Nephron (organoid): ENCODE measurements around the gene VSIR.
A peak's percentile ranks its signal among the peaks of the same experiment; 100 is the strongest.

Source experiments
- H3K27ac Mint-ChIP-seq, 3 experiments: 2 replicates each; pipeline ENCODE4 v1.8.0; 2020; ENCODE audit warnings: mixed read lengths in 3 of 3, mild to moderate bottlenecking in 2 of 3, moderate library complexity in 1 of 3
- H3K27me3 Mint-ChIP-seq: 2 replicates; pipeline ENCODE4 v1.8.0; 2021; ENCODE audit warnings: low read depth, mild to moderate bottlenecking, moderate library complexity, mixed read lengths
- H3K36me3 Mint-ChIP-seq: 2 replicates; pipeline ENCODE4 v1.8.0; 2020; ENCODE audit warnings: low read depth, mixed read lengths
- H3K4me1 Mint-ChIP-seq: 2 replicates; pipeline ENCODE4 v1.8.0; 2020; ENCODE audit warnings: mixed read lengths
- H3K4me3 Mint-ChIP-seq, 3 experiments: 2 replicates each; pipeline ENCODE4 v1.8.0; 2020; ENCODE audit warnings: mild to moderate bottlenecking in 3 of 3, mixed read lengths in 3 of 3, moderate library complexity in 2 of 3
- H3K9me3 Mint-ChIP-seq: 2 replicates; pipeline ENCODE4 v1.8.0; 2020; ENCODE audit warnings: mixed read lengths
- CTCF ChIP-seq, 3 experiments: fragments of 200-600 bp; sonication (generic); IDR thresholded peaks; one replicate each; pipeline ENCODE4 v1.5.0; 2021; ENCODE audit warnings: antibody characterized with exemption in 3 of 3; ENCODE audit not compliant: unreplicated experiment in 3 of 3

The VSIR gene

GRCh38 chr10:71814922-71815411 is 41.6 kb upstream of the VSIR start:
- Mint-ChIP-seq H3K9me3 (no peaks in the 10 kb centered on the region), H3K4me3 (no peak overlapping the region), H3K27me3 (no peaks in the 10 kb centered on the region), H3K4me1 (no peaks in the 10 kb centered on the region), H3K36me3 (peaks cover 54% of the 10 kb centered on the region), H3K27ac (peak overlapping the region in 1 of 3 experiments; percentile 20)
- TF ChIP-seq CTCF (IDR thresholded peaks at IDR 0.05; ENCODE audit: unreplicated experiment in 3 of 3): no peak

GRCh38 chr10:71812913-71813590 is 39.7 kb upstream of the VSIR start:
- no peaks in the 10 kb centered on the region for H3K4me1 Mint-ChIP-seq
- no peaks in the 10 kb centered on the region for H3K9me3 Mint-ChIP-seq
- H3K27me3 Mint-ChIP-seq: no peaks in the 10 kb centered on the region
- H3K36me3 Mint-ChIP-seq: peaks cover 36% of the 10 kb centered on the region
- H3K27ac Mint-ChIP-seq: no peak overlapping the region
- no peak overlapping the region for H3K4me3 Mint-ChIP-seq
- TF ChIP-seq CTCF (IDR thresholded peaks at IDR 0.05; ENCODE audit: unreplicated experiment in 3 of 3): no peak

GRCh38 chr10:71812016-71812912 is 38.9 kb upstream of the VSIR start:
- H3K27me3 Mint-ChIP-seq: no peaks in the 10 kb centered on the region
- TF ChIP-seq CTCF (IDR thresholded peaks at IDR 0.05; ENCODE audit: unreplicated experiment in 3 of 3): peak; percentile 44 to 63 (median 51)
- no peak overlapping the region for H3K4me3 Mint-ChIP-seq
- H3K9me3 Mint-ChIP-seq: no peaks in the 10 kb centered on the region
- H3K27ac Mint-ChIP-seq: no peak overlapping the region
- H3K36me3 Mint-ChIP-seq: peaks cover 28% of the 10 kb centered on the region
- no peaks in the 10 kb centered on the region for H3K4me1 Mint-ChIP-seq

- no peak overlapping the region for H3K27ac Mint-ChIP-seq
- no peaks in the 10 kb centered on the region for H3K9me3 Mint-ChIP-seq
- peaks cover 19% of the 10 kb centered on the region for H3K36me3 Mint-ChIP-seq
- peaks cover 6% of the 10 kb centered on the region for H3K27me3 Mint-ChIP-seq
- no peak for TF ChIP-seq CTCF (IDR thresholded peaks at IDR 0.05; ENCODE audit: unreplicated experiment in 3 of 3)
- H3K4me1 Mint-ChIP-seq: no peaks in the 10 kb centered on the region
- H3K4me3 Mint-ChIP-seq: no peak overlapping the region
Observed at GRCh38 chr10:71811351-71811750, 38.0 kb upstream of the VSIR start.

- TF ChIP-seq CTCF (IDR thresholded peaks at IDR 0.05; ENCODE audit: unreplicated experiment in 3 of 3): no peak
- Mint-ChIP-seq H3K27me3 (peaks cover 15% of the 10 kb centered on the region), H3K9me3 (no peaks in the 10 kb centered on the region), H3K36me3 (peaks cover 9% of the 10 kb centered on the region), H3K27ac (no peak overlapping the region), H3K4me3 (no peak overlapping the region), H3K4me1 (no peaks in the 10 kb centered on the region)
Observed at GRCh38 chr10:71810048-71810750, 36.9 kb upstream of the VSIR start.
